HepG2 (cell line): ENCODE measurements around the gene NID1. TPM values are rescaled to one million over a fixed set of nuclear protein-coding genes. Genes with fewer than 3 reads are reported as not detected.
A peak's percentile ranks its signal among the peaks of the same experiment; 100 is the strongest.

Experiments used
- ATAC-seq: fragments of 200-7000 bp; cut with Tn5 transposase; 3 replicates; pipeline ENCODE4 v1.9.1; 2020; ENCODE audit warnings: mild to moderate bottlenecking, moderate library complexity
- BruUV-seq: library from RNA; stranded (reverse); fragments of 400-500 nt; replicated peaks from 2 replicates; lab custom pipeline; 2021; lab: Mats Ljungman, UMichigan
- CTCF ChIA-PET: fragments of 300-600 bp; formaldehyde crosslinking; extraction: SDS; loops from one replicate; lab custom pipeline; 2021; ENCODE audit warnings: low total read pairs, inconsistent platforms, low intra/inter-chr PET ratio; lab: Yijun Ruan, JAX
- POLR2A ChIA-PET: fragments of 350-600 bp; sonication (Branson Sonifier 250); formaldehyde crosslinking; loops from one replicate; lab custom pipeline; 2020; ENCODE audit warnings: antibody characterized with exemption, inconsistent platforms; lab: Yijun Ruan, JAX
- DNase-seq: peaks from one replicate; pipeline ENCODE4 v3.0.0-alpha.2; 2015; ENCODE audit warnings: low spot score
- FAIRE-seq: peaks from 3 replicates; lab custom pipeline; 2011; peaks lifted over from hg19 to GRCh38; lab: Jason Lieb, UNC
- H2AFZ ChIP-seq: one replicate; pipeline ENCODE4 v1.6.1; 2011; ENCODE audit warnings: low read length, inconsistent platforms
- H3K27ac ChIP-seq: fragments of 300-600 bp; 3 replicates; pipeline ENCODE4 v1.8.0; 2011; ENCODE audit warnings: mixed run types, mild to moderate bottlenecking, mixed read lengths, low read length, inconsistent platforms; ENCODE audit not compliant: insufficient read depth; ENCODE audit errors: extremely low read length
- H3K27me3 ChIP-seq, 2 experiments: fragments of 200-600 bp in 1 of 2; 2 replicates in 1 of 2; 3 replicates in 1 of 2; pipeline versions ENCODE4 v1.6.0 to v1.8.0; 2011; ENCODE audit warnings: low read length in 2 of 2, mild to moderate bottlenecking in 2 of 2, moderate library complexity in 2 of 2, inconsistent platforms in 1 of 2; ENCODE audit not compliant: insufficient read depth in 2 of 2, control insufficient read depth in 1 of 2
- H3K36me3 ChIP-seq, 2 experiments: fragments of 200-600 bp in 1 of 2; replicated peaks in 1 of 2; 2 replicates in 1 of 2; 3 replicates in 1 of 2; pipeline versions ENCODE4 v1.5.1 to v1.8.0; 2011; ENCODE audit warnings: low read length in 2 of 2, inconsistent platforms in 1 of 2; ENCODE audit not compliant: insufficient read depth in 2 of 2, control insufficient read depth in 1 of 2
- H3K4me1 ChIP-seq: 2 replicates; pipeline ENCODE4 v1.5.1; 2012; ENCODE audit warnings: low read length, inconsistent platforms; ENCODE audit not compliant: insufficient read depth
- H3K4me2 ChIP-seq: 2 replicates; pipeline ENCODE4 v1.6.0; 2011; ENCODE audit warnings: low read depth, low read length, inconsistent platforms
- H3K4me3 ChIP-seq, 3 experiments: fragments of 200-600 bp in 1 of 3; sonication (generic), shearing (Covaris generic) in 1 of 3; replicated peaks in 1 of 3; 2 replicates each; pipeline ENCODE4 v1.5.1; 2011 to 2016; ENCODE audit warnings: low read length in 3 of 3, inconsistent platforms in 2 of 3, low read depth in 2 of 3, mild to moderate bottlenecking in 2 of 3, control low read depth in 1 of 3, mixed read lengths in 1 of 3; ENCODE audit not compliant: insufficient read depth in 1 of 3
- H3K79me2 ChIP-seq: one replicate; pipeline ENCODE4 v1.6.1; 2011; ENCODE audit warnings: low read length, inconsistent platforms; ENCODE audit not compliant: insufficient read depth
- H3K9ac ChIP-seq: 2 replicates; pipeline ENCODE4 v1.6.0; 2011; ENCODE audit warnings: mild to moderate bottlenecking, low read depth, low read length, inconsistent platforms; ENCODE audit not compliant: insufficient read depth
- H3K9me3 ChIP-seq: 2 replicates; pipeline ENCODE4 v1.5.1; 2012; ENCODE audit warnings: mild to moderate bottlenecking, low read length
- H4K20me1 ChIP-seq: 2 replicates; pipeline ENCODE4 v1.6.0; 2011; ENCODE audit warnings: inconsistent platforms, mild to moderate bottlenecking, low read length, moderate library complexity; ENCODE audit not compliant: insufficient read depth
- CTCF ChIP-seq: sonication (generic); formaldehyde crosslinking; IDR thresholded peaks from 2 replicates; pipeline ENCODE4 v1.5.0; 2020; ENCODE audit warnings: mild to moderate bottlenecking, missing genetic modification reagents, moderate library complexity
- EP300 ChIP-seq, 3 experiments: sonication (generic) in 1 of 3; formaldehyde crosslinking in 1 of 3; IDR thresholded peaks; 2 replicates each; pipeline versions ENCODE4 v1.5.1 to v1.6.1; 2011 to 2020; ENCODE audit warnings: low read depth in 2 of 3, low read length in 2 of 3, borderline replicate concordance in 1 of 3, improper control_type of control experiment in 1 of 3, mild to moderate bottlenecking in 1 of 3, missing genetic modification reagents in 1 of 3, moderate library complexity in 1 of 3
- ETV5 ChIP-seq: IDR thresholded peaks from 2 replicates; pipeline ENCODE4 v1.6.1; 2018; ENCODE audit warnings: missing biosample characterization, missing genetic modification reagents, inconsistent platforms, borderline replicate concordance
- GLMP ChIP-seq: sonication (generic); formaldehyde crosslinking; IDR thresholded peaks from 2 replicates; pipeline ENCODE4 v1.9.0; 2021; ENCODE audit warnings: missing genetic modification reagents, mild to moderate bottlenecking, borderline replicate concordance
- MLX ChIP-seq: IDR thresholded peaks from 2 replicates; pipeline ENCODE4 v1.6.1; 2016
- POGK ChIP-seq: sonication (generic); formaldehyde crosslinking; conservative IDR thresholded peaks from 2 replicates; pipeline ENCODE4 v1.8.0; 2022; ENCODE audit warnings: mild to moderate bottlenecking, moderate library complexity, missing genetic modification reagents
- SOX13 ChIP-seq, 3 experiments: fragments of 450-650 bp in 1 of 3; sonication (generic) in 1 of 3; formaldehyde crosslinking in 1 of 3; IDR thresholded peaks in 2 of 3; conservative IDR thresholded peaks in 1 of 3; 2 replicates each; pipeline versions ENCODE4 v1.5.0 to v1.6.1; 2016 to 2020; ENCODE audit warnings: antibody characterized with exemption in 1 of 3, mild to moderate bottlenecking in 1 of 3, missing compliant biosample characterization in 1 of 3, missing genetic modification reagents in 1 of 3, moderate library complexity in 1 of 3
- SYNCRIP ChIP-seq: fragments of 200-400 bp; formaldehyde crosslinking; IDR thresholded peaks from 2 replicates; pipeline ENCODE4 v1.6.1; 2018; ENCODE audit warnings: mild to moderate bottlenecking, low read depth, low read length; ENCODE audit not compliant: insufficient read depth
- ZNF564 ChIP-seq: sonication (generic); formaldehyde crosslinking; IDR thresholded peaks from 2 replicates; pipeline ENCODE4 v1.8.1; 2023; ENCODE audit warnings: mild to moderate bottlenecking, missing genetic modification reagents
- ZNF770 ChIP-seq: sonication (generic); formaldehyde crosslinking; IDR thresholded peaks from 2 replicates; pipeline ENCODE4 v1.5.0; 2020; ENCODE audit warnings: mild to moderate bottlenecking, missing genetic modification reagents
- WGBS: methylation state at CpG from one replicate; pipeline ENCODE4 v1.1.6; 2017; ENCODE audit warnings: low lambda C conversion rate; 5-methylcytosine and 5-hydroxymethylcytosine counted together
- in situ Hi-C: cut with HindIII; loops from 2 replicates; pipeline ENCODE4 v1.10.0; 2017; ENCODE audit warnings: low pct_unique_long_range_greater_than_20kb; ENCODE audit not compliant: extremely low pct_ligation_motif_present
- intact Hi-C: fragments of 100-400 bp; cut with micrococcal nuclease; formaldehyde crosslinking; loops from one replicate; pipeline ENCODE4 v1.10.0; 2022; ENCODE audit not compliant: unreplicated experiment
- polyA plus RNA-seq, 8 experiments: library from polyadenylated mRNA; depleted of rRNA in 3 of 8; stranded (reverse) in 7 of 8; unstranded in 1 of 8; fragments of >200 nt; fragmentation: Illumina TruSeq in 4 of 8; extraction: Trizol in 4 of 8; gene quantifications; 2 replicates each; pipeline versions ENCODE4 v1.2.1 to v1.2.3, GENCODE V29; 2011 to 2016; ENCODE audit warnings: low read depth in 4 of 8, missing spikeins in 1 of 8, mixed read lengths in 1 of 8; ENCODE audit not compliant: insufficient read depth in 1 of 8
- total RNA-seq, 5 experiments: library from RNA; depleted of rRNA; stranded (reverse); fragments of >200 nt; fragmentation: Illumina TruSeq; extraction: Trizol; gene quantifications; 2 replicates each; pipeline ENCODE4 v1.2.3, GENCODE V29; 2016; ENCODE audit warnings: low read depth in 1 of 5

The NID1 gene
- total and polyA plus RNA-seq, 2 of the 13 experiments (the other 11 are each of a cell fraction or from before 2014, with no cell fraction given): 50.2 to 56.1 TPM

- Histone ChIP-seq H3K36me3 (peaks cover 0 to 11% of the 10 kb centered on the region in 2 experiments; a peak in 3 of 5 replicates), H3K4me1 (peaks cover 74% of the 10 kb centered on the region), H3K4me2 (peak overlapping the region; percentile 95), H3K27ac (peak overlapping the region; percentile 95), H2AFZ (no peak overlapping the region), H3K79me2 (peaks cover 37% of the 10 kb centered on the region), H3K27me3 (no peaks in the 10 kb centered on the region), H3K4me3 (peak overlapping the region; percentile 70 to 94 (median 81)), H4K20me1 (no peaks in the 10 kb centered on the region), H3K9ac (peak overlapping the region; percentile 92), H3K9me3 (no peaks in the 10 kb centered on the region)
- in situ Hi-C loops (no loop called here), intact Hi-C loops (loop anchor here (1.0 kb wide), 1 partner anchor 25 kb away; no protein-coding TSS in a partner anchor)
- TSS peak; percentile 61 for BruUV-seq
- DNase-seq (peak; percentile 94), ATAC-seq (peak; percentile 85), FAIRE-seq (peak; percentile 8)
- POLR2A ChIA-PET: interaction anchor here (0.7 to 2.5 kb wide), 7 partner anchors 9 to 90 kb away, joined by 3 to 11 read pairs (median 3); no protein-coding TSS in a partner anchor
- CTCF ChIA-PET: no interaction called here
- 5% methylated on average over 7 of the region's 55 CpGs for WGBS
- peak; percentile 94 for TF ChIP-seq POGK (CRISPR knock-in tag)
- TF ChIP-seq ETV5 (CRISPR knock-in tag): peak; percentile 98
- TF ChIP-seq CTCF (CRISPR knock-in tag): no peak
- TF ChIP-seq EP300 (IDR thresholded peaks at IDR 0.05; ENCODE audit: low read depth in 2 of 2, low read length in 2 of 2): peak in 1 of 2 experiments; percentile 65; a peak in 1 of 4 replicates
- TF ChIP-seq EP300 (CRISPR knock-in tag; IDR thresholded peaks at IDR 0.05; ENCODE audit: borderline replicate concordance): peak; percentile 64
- TF ChIP-seq ZNF564 (CRISPR knock-in tag): no peak
- 0 out of 2 replicates have a peak, but pooled peaks have one; percentile 48 for TF ChIP-seq SOX13 (IDR thresholded peaks at IDR 0.05)
- TF ChIP-seq SOX13 (CRISPR knock-in tag; conservative IDR thresholded peaks at IDR 0.05 in 1 of 2, IDR thresholded peaks at IDR 0.05 in 1 of 2): peak in 1 of 2 experiments; percentile 80; a peak in 2 of 4 replicates
- TF ChIP-seq MLX (CRISPR knock-in tag): peak; percentile 78
- peak; percentile 57 for TF ChIP-seq ZNF770 (CRISPR knock-in tag)
- TF ChIP-seq GLMP (CRISPR knock-in tag): no peak; the same call in 1 of the 2 replicates
- TF ChIP-seq SYNCRIP: no peak
Measured at GRCh38 chr1:236063919-236064673, 794 bp downstream of the NID1 start.
